ENCODE results near the gene ACKR4.
A peak's percentile ranks its signal among the peaks of the same experiment; 100 is the strongest.
"Not testable (repeated sequence)": the region's sequence is repeated elsewhere in the genome, so short reads cannot be mapped to it uniquely, and the experiment has no call there.

ACKR4 gene

DNA sequence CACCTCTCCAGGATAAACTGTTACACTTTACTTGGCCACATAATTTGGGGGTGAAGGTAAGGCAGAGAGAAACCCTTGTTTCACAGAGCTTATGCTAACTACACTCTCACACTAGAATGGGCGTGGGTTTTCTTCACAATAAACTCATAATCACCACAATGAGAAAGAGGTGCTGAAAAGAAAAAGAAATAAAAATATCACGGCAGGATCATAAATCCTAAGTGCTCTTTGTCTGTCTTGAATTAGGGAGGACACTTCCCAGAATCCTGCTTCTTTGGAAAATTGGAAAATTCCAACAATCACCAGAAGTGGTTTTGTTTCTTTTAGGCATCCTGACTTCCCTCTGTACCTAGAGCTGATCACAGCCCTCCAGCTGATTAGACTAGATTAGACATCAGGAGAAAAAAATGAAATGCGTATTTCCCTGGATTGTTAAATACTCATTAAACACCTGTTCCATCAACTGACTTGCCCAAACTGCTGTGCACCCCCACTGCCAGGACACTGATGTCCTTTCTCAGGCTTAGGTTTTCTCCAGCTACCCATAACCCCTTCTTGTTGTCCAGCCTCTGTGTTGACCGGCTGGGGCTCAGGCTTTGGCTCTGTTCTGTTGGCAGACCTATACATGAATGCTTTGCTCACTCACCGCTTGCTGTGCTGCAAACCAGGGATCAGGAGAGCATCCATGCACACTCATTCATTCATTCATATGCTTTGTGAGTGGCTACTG lies 41.6 kb upstream of the ACKR4 start:
- no peak overlapping the region for H3K4me3 ChIP-seq (ENCODE audit: control insufficient read depth, low read depth, low read length)
- TF ChIP-seq, protein P1, sequence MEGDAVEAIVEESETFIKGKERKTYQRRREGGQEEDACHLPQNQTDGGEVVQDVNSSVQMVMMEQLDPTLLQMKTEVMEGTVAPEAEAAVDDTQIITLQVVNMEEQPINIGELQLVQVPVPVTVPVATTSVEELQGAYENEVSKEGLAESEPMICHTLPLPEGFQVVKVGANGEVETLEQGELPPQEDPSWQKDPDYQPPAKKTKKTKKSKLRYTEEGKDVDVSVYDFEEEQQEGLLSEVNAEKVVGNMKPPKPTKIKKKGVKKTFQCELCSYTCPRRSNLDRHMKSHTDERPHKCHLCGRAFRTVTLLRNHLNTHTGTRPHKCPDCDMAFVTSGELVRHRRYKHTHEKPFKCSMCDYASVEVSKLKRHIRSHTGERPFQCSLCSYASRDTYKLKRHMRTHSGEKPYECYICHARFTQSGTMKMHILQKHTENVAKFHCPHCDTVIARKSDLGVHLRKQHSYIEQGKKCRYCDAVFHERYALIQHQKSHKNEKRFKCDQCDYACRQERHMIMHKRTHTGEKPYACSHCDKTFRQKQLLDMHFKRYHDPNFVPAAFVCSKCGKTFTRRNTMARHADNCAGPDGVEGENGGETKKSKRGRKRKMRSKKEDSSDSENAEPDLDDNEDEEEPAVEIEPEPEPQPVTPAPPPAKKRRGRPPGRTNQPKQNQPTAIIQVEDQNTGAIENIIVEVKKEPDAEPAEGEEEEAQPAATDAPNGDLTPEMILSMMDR (conservative IDR thresholded peaks at IDR 0.05; ENCODE audit: control insufficient read depth, insufficient read depth, low read depth, low read length): no peak
- DNase-seq (ENCODE audit: low read depth): no peak

DNA sequence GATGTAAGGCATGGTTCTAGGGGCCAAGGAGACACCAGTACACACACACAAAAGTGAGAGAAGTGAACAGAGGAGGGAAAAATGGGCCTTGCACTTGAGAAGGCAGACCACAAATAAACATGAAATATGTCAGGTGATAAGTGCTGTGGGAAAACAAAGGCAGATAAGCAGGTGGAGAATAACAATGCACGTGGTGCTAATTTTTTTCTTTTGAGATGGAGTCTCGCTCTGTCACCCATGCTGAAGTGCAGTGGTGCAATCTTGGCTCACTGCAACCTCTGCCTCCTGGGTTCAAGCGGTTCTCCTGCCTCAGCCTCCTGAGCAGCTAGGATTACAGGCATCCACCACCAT lies 41.1 kb upstream of the ACKR4 start:
- not testable (repeated sequence) for H3K4me3 ChIP-seq (ENCODE audit: control insufficient read depth, low read depth, low read length); DNase-seq (ENCODE audit: low read depth)

DNA sequence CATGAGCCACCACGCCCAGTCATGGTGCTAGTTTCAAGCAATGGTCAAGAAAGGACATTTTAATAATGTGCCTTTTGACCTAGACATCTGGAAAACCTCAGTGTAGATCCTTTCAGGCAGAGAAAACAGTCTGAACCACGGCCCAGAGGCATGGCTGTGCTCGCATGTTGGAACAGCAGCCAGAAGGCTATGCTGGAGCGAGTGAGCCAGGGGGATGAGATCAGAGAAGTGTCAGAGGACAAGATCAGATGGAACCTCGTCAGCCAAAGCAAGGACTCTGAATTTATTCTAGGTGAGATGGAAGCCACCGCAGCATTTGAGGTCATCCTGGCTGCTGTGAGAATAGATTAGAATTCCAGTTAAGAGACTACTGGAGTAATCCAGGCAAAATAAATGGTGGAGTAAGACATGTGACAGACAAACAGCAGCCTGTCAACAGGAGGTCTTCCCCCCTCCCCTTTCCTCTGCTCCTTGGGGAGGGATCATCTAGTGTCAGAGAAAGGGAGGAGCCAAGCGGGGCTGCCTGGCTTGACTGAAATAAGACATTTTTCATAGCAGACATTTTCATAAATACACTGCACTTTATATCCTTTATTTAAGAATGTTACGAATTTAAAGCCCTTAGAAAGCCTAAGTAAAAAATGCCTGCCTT lies 40.4 kb upstream of the ACKR4 start:
- no peak overlapping the region for H3K4me3 ChIP-seq (ENCODE audit: control insufficient read depth, low read depth, low read length)

DNA sequence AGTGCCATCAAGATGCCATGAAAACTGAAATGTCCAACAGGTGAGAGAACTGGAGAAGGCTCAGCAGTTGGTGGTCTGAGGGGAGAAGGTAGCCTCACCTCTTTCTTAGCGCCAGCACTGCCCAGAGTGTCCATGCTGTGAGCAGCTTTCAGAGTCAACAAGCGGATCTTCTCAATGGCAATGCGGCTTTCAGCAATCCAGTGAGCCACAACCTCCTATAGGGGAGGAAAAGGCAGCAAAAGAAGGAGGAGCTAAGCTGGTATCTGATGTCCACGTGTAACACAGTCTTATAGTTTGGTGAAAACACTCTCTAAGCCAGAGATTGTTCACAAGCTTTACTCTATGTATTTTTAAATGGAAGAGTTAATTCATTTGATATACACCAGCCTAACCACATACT lies 36.1 kb upstream of the ACKR4 start:
- TF ChIP-seq, protein P1 (conservative IDR thresholded peaks at IDR 0.05; ENCODE audit: control insufficient read depth, insufficient read depth, low read depth, low read length): no peak
- no peak overlapping the region for H3K4me3 ChIP-seq (ENCODE audit: control insufficient read depth, low read depth, low read length)
- DNase-seq (ENCODE audit: low read depth): no peak

More for the DNA sequence above, 40.4 kb upstream of the ACKR4 start:
- DNase-seq (ENCODE audit: low read depth): peak; percentile 83
- TF ChIP-seq, protein P1 (conservative IDR thresholded peaks at IDR 0.05; ENCODE audit: control insufficient read depth, insufficient read depth, low read depth, low read length): no peak

DNA sequence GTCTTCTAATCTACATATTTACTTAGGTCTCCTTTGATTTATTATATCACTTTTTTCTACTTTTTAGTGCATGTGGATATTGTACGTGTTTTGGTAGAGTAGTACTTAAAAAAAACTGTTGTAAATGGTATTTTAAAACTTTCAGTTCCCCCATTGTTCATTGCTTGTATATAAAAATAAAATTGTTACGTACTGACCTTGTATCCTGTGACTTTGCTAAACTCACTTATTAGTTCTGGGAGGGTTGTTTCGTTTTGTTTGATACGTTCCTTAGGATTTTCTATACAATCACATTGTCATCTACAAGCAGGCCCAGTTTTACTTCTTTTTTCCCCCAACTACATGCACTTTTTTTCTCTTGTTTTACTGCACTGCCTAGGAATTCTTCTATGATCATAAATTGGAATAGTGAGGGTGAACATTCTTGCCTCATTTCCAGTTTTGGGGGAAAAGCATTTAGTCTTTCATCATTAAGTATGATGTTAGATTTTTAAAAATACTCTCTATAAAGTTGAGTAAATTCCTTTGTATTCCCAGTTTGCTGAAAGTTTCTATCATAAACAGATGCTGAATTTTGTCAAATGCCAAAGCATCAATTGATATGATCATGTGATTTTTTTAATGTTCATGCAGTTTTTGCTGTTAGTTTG lies 33.5 kb upstream of the ACKR4 start:
- TF ChIP-seq, protein P1 (conservative IDR thresholded peaks at IDR 0.05; ENCODE audit: control insufficient read depth, insufficient read depth, low read depth, low read length): no peak
- DNase-seq (ENCODE audit: low read depth): no peak
- no peak overlapping the region for H3K4me3 ChIP-seq (ENCODE audit: control insufficient read depth, low read depth, low read length)

DNA sequence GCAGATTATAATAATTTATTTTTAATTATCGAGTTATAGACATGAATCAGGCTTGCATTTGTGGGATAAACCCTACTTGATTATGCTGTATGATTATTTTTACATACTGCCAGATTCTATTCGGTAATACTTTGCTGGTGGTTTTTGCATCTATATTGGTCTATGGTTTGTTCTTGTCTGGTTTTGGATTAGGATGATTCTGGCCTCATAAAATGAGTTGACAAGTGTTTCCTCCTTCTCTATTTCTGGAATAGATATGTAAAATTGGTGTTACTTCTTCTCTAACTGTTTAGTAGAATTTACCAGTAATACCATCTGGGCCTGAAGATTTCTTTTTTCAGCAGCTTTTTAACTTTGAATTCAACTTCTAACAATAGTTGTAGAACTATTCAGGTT lies 33.0 kb upstream of the ACKR4 start:
- no peak for DNase-seq (ENCODE audit: low read depth)
- no peak overlapping the region for H3K4me3 ChIP-seq (ENCODE audit: control insufficient read depth, low read depth, low read length)
- TF ChIP-seq, protein P1 (conservative IDR thresholded peaks at IDR 0.05; ENCODE audit: control insufficient read depth, insufficient read depth, low read depth, low read length): no peak

DNA sequence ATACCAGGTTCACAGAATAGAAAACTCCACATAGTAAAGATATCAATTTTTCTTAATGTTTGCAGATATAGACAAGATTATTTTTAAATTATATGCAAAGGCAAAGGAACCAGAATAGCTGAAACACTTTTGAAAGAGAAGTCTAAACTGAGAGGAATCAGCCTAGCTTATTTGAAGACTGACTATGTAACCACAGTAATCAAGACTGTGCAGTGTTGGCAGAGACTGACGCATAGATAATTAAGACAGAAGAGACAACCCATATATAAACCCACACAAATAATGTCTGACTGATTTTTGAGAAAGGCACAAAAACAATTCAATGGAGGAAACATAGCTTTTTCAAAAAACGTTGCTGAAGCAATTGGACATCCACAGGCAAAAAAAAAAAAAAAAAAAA lies 28.6 kb upstream of the ACKR4 start:
- TF ChIP-seq, protein P1 (conservative IDR thresholded peaks at IDR 0.05; ENCODE audit: control insufficient read depth, insufficient read depth, low read depth, low read length): no peak
- H3K4me3 ChIP-seq (ENCODE audit: control insufficient read depth, low read depth, low read length): no peak overlapping the region
- no peak for DNase-seq (ENCODE audit: low read depth)

Measured in fibroblast of mammary gland (primary cell).